CD4-positive, alpha-beta T cell (primary cell): ENCODE results near the gene TF. TPM values are rescaled to one million over a fixed set of nuclear protein-coding genes. Genes with fewer than 3 reads are reported as not detected.

Experiments used
- ATAC-seq: fragments of 200-7000 bp; cut with Tn5 transposase; one replicate; pipeline ENCODE4 v1.10.0; 2022; ENCODE audit warnings: mild to moderate bottlenecking; ENCODE audit not compliant: poor library complexity
- CTCF ChIA-PET: fragments of 350-600 bp; sonication (Branson Sonifier 250); formaldehyde crosslinking; loops from one replicate; lab custom pipeline; 2021; ENCODE audit warnings: antibody characterized with exemption, inconsistent platforms; lab: Charles Lee
- POLR2A ChIA-PET: fragments of 350-600 bp; sonication (Branson Sonifier 250); formaldehyde crosslinking; loops from one replicate; lab custom pipeline; 2021; ENCODE audit warnings: antibody characterized with exemption, inconsistent platforms; lab: Charles Lee
- DNase-seq, 14 experiments: peaks; one replicate each; pipeline ENCODE4 v3.0.0-alpha.2; 2013 to 2020; ENCODE audit warnings: mixed read lengths in 2 of 14
- H3K27ac ChIP-seq, 2 donors: one replicate each; pipeline versions ENCODE4 v1.5.1 to v1.7.0; 2013; ENCODE audit warnings: low read length in 2 of 2, low read depth in 1 of 2, mild to moderate bottlenecking in 1 of 2
- H3K27me3 ChIP-seq, 2 experiments: 1 replicate in 1 of 2; 2 replicates in 1 of 2; pipeline versions ENCODE4 v1.6.1 to v1.7.0; 2013; ENCODE audit warnings: low read length in 2 of 2, control low read depth in 1 of 2, mild to moderate bottlenecking in 1 of 2, moderate library complexity in 1 of 2; ENCODE audit not compliant: insufficient read depth in 2 of 2, control insufficient read depth in 1 of 2
- H3K36me3 ChIP-seq: one replicate; pipeline ENCODE4 v1.6.1; 2013; ENCODE audit warnings: low read length, control low read depth; ENCODE audit not compliant: insufficient read depth
- H3K4me1 ChIP-seq: one replicate; pipeline ENCODE4 v1.6.1; 2013; ENCODE audit warnings: low read length, control low read depth; ENCODE audit not compliant: insufficient read depth
- H3K4me3 ChIP-seq: one replicate; pipeline ENCODE4 v1.5.1; 2013; ENCODE audit warnings: mild to moderate bottlenecking, low read length, moderate library complexity
- H3K9me3 ChIP-seq, 2 experiments: 1 replicate in 1 of 2; 2 replicates in 1 of 2; pipeline versions ENCODE4 v1.6.1 to v1.7.0; 2013; ENCODE audit warnings: low read length in 2 of 2, mild to moderate bottlenecking in 2 of 2, control low read depth in 1 of 2, moderate library complexity in 1 of 2; ENCODE audit not compliant: control insufficient read depth in 1 of 2, insufficient read depth in 1 of 2
- H3K27ac Mint-ChIP-seq: one replicate; pipeline ENCODE4 v1.8.0; 2020; ENCODE audit warnings: mixed read lengths
- H3K27me3 Mint-ChIP-seq: one replicate; pipeline ENCODE4 v1.8.0; 2021; ENCODE audit warnings: mixed read lengths
- H3K36me3 Mint-ChIP-seq: one replicate; pipeline ENCODE4 v1.8.0; 2021; ENCODE audit warnings: low read depth, mixed read lengths
- H3K4me1 Mint-ChIP-seq: one replicate; pipeline ENCODE4 v1.8.0; 2021; ENCODE audit warnings: low read depth, mixed read lengths
- H3K4me3 Mint-ChIP-seq: one replicate; pipeline ENCODE4 v1.8.0; 2020; ENCODE audit warnings: mild to moderate bottlenecking, mixed read lengths
- H3K9me3 Mint-ChIP-seq: one replicate; pipeline ENCODE4 v1.8.0; 2020; ENCODE audit warnings: mixed read lengths
- intact Hi-C, 2 experiments: fragments of 100-400 bp; cut with DNase I in 1 of 2; cut with micrococcal nuclease in 1 of 2; formaldehyde crosslinking; loops; one replicate each; pipeline versions ENCODE4 v1.15.1 to v1.9.0; 2023 to 2025; cut with DNase I, micrococcal nuclease
- total RNA-seq, 174 experiments: library from RNA in 2 of 174; stranded (reverse) in 2 of 174; gene quantifications; one replicate each; pipeline ENCODE4 v1.2.3 and lab custom pipeline; 2021 to 2026
- TF ChIP-seq, protein P1 (sequence below): fragments of 200-600 bp; IDR thresholded peaks from one replicate; pipeline ENCODE4 v1.8.0; 2022; ENCODE audit warnings: antibody characterized with exemption, mild to moderate bottlenecking

Gene TF
- total RNA-seq, 2 experiments from 2014 or later: 0.30 to 0.34 TPM

DNA sequence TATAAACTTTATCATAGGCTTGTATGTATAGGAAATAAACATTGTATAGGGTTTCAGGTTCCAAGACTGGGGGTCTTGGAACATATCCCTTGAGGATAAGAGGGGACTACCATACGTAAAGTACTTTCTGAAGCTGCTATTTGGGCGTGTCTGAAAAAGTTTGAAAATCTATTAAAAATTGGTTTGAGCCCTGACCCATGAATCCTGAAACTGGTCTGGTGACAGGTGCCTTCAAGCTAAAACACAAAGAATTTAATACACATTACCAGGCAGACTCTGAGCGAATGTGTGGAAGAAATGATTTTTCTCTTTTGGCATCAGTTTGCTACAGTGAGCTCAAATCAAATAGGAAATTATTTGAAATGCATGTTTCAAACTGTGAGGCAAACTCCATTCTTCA lies 16.3 kb downstream of the TF start:
- Mint-ChIP-seq H3K4me3 (no peak overlapping the region), H3K27ac (no peak overlapping the region), H3K4me1 (no peaks in the 10 kb centered on the region), H3K36me3 (no peaks in the 10 kb centered on the region), H3K9me3 (no peaks in the 10 kb centered on the region), H3K27me3 (peaks cover 23% of the 10 kb centered on the region)
- intact Hi-C loops: no loop called here
- Histone ChIP-seq H3K4me3 (no peak overlapping the region), H3K36me3 (no peaks in the 10 kb centered on the region), H3K9me3 (no peaks in the 10 kb centered on the region), H3K4me1 (no peaks in the 10 kb centered on the region), H3K27ac (no peak overlapping the region), H3K27me3 (peaks cover 3% of the 10 kb centered on the region in 2 experiments)
- CTCF ChIA-PET: no interaction called here
- no peak for ATAC-seq
- POLR2A ChIA-PET: no interaction called here
- TF ChIP-seq, protein P1, sequence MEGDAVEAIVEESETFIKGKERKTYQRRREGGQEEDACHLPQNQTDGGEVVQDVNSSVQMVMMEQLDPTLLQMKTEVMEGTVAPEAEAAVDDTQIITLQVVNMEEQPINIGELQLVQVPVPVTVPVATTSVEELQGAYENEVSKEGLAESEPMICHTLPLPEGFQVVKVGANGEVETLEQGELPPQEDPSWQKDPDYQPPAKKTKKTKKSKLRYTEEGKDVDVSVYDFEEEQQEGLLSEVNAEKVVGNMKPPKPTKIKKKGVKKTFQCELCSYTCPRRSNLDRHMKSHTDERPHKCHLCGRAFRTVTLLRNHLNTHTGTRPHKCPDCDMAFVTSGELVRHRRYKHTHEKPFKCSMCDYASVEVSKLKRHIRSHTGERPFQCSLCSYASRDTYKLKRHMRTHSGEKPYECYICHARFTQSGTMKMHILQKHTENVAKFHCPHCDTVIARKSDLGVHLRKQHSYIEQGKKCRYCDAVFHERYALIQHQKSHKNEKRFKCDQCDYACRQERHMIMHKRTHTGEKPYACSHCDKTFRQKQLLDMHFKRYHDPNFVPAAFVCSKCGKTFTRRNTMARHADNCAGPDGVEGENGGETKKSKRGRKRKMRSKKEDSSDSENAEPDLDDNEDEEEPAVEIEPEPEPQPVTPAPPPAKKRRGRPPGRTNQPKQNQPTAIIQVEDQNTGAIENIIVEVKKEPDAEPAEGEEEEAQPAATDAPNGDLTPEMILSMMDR: no peak
- DNase-seq: no peak

DNA sequence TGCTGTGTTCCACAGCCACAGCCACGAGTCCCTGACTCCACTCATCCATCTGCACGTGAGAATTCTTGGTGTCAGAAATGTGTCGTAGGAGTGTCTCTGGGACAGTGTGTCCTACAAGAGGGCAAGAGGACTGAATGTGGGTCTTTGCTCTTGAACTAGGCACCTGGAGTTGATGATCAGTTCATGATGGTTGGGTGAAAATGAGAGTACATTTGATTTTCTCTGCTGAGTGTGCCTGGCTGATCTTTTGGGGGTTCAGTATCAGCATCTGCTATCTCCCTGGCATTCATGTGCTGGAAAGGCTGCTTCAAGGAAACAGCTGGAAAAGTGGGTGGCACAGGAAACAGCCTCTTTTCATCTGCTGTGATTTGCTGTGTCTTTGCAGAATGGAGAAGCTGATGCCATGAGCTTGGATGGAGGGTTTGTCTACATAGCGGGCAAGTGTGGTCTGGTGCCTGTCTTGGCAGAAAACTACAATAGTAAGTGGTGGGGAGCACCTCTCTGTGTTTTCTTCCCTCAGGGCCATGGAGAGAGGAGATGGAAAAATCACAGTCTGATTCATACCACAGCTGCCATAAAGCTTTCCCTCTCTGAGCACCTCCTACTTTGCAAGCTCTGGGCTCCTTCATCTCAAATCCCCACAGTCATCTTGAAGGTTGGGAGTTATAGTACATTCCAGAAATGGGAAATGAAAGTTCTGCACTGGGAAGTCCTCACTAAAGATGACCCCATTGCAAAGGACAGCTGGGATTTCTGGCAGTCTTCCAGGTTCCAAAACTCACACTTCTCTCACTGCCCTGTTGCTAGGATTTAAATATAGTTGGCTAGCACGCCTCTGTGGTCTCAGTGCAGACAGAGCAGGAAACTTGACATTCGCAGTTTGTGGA lies 17.8 kb downstream of the TF start:
- intact Hi-C loops: no loop called here

DNA sequence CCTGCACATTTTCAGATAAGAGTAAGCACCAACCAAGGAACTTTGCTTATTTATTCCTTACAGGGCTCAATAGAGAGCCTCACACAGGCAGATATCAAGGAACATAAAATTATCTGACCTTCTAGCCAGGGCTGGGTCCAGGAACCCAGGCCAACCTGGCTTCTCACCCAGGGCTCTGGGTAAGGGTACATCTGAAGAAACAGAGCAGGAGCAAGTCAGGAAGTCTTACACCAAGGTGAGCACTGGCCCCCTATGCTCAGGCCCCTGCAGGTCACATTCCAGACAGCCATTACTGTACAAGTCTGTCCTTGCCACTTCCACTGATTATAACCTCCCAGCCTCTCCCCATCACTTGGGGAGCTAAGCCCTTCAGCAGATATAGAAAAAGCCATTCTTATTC lies 19.1 kb downstream of the TF start:
- Mint-ChIP-seq H3K4me1 (no peaks in the 10 kb centered on the region), H3K4me3 (no peak overlapping the region), H3K9me3 (no peaks in the 10 kb centered on the region), H3K36me3 (no peaks in the 10 kb centered on the region), H3K27me3 (peaks cover 9% of the 10 kb centered on the region), H3K27ac (no peak overlapping the region)
- CTCF ChIA-PET: no interaction called here
- no peaks in the 10 kb centered on the region for H3K36me3 ChIP-seq
- no peak for DNase-seq
- POLR2A ChIA-PET: no interaction called here
- H3K4me1 ChIP-seq: no peaks in the 10 kb centered on the region
- no peak for ATAC-seq
- intact Hi-C loops: no loop called here
- H3K27ac ChIP-seq: no peak overlapping the region
- no peaks in the 10 kb centered on the region for H3K9me3 ChIP-seq
- TF ChIP-seq, protein P1: no peak
- peaks cover 0 to 3% of the 10 kb centered on the region in 2 experiments for H3K27me3 ChIP-seq
- no peak overlapping the region for H3K4me3 ChIP-seq

More for the DNA sequence above, 17.8 kb downstream of the TF start:
- H3K36me3 ChIP-seq: no peaks in the 10 kb centered on the region
- no peak for DNase-seq
- no peaks in the 10 kb centered on the region for H3K9me3 ChIP-seq
- CTCF ChIA-PET: no interaction called here
- no peaks in the 10 kb centered on the region for H3K36me3 Mint-ChIP-seq
- peaks cover 0 to 3% of the 10 kb centered on the region in 2 experiments for H3K27me3 ChIP-seq
- H3K4me3 Mint-ChIP-seq: no peak overlapping the region
- no peaks in the 10 kb centered on the region for H3K4me1 ChIP-seq
- no peak overlapping the region for H3K27ac Mint-ChIP-seq
- TF ChIP-seq, protein P1: no peak
- H3K4me1 Mint-ChIP-seq: no peaks in the 10 kb centered on the region
- H3K4me3 ChIP-seq: no peak overlapping the region
- ATAC-seq: no peak
- peaks cover 11% of the 10 kb centered on the region for H3K27me3 Mint-ChIP-seq
- POLR2A ChIA-PET: no interaction called here
- no peak overlapping the region for H3K27ac ChIP-seq
- H3K9me3 Mint-ChIP-seq: no peaks in the 10 kb centered on the region
